ENCODE measurements around the gene ANAPC7. TPM values are rescaled to one million over a fixed set of nuclear protein-coding genes. Genes with fewer than 3 reads are reported as not detected.
A peak's percentile ranks its signal among the peaks of the same experiment; 100 is the strongest.

ANAPC7 gene
- total RNA-seq, 1 experiment from 2014 or later = 144 TPM

DNA sequence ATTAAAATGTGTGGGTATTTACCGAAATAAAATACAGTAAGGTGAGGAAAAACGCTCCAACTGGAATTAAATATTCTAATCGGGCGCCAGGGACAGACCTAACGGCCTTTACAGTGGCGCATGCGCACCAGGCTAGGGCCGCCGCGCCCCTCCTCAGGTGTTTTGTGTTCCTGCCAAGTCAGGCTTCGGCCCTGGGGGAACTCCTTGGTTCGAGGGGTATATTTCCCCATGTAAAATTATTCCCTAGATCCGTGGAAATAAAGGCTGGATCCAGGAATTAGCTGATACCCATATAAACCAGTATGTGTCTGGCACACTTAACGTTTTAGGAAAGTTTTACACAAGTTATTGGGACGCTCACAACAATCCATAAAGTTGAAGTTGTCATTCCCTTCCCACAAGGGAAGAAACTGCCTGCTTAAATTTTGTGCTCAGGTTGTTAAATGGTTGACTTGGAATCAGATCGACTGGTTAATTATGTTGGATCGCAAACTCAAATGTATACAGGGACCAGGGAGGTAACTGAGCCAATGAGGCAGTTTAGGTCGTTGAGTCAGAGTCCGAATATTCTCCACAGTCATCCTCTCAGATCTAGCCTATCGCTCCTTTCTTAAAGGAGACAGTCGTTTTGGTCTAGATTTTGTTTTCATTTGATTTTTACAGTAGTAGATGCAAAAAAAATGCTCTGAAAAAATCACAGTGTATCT lies 621 bp upstream of the ANAPC7 start:
- DNase-seq (ENCODE audit: low spot score) = peak; percentile 80

DNA sequence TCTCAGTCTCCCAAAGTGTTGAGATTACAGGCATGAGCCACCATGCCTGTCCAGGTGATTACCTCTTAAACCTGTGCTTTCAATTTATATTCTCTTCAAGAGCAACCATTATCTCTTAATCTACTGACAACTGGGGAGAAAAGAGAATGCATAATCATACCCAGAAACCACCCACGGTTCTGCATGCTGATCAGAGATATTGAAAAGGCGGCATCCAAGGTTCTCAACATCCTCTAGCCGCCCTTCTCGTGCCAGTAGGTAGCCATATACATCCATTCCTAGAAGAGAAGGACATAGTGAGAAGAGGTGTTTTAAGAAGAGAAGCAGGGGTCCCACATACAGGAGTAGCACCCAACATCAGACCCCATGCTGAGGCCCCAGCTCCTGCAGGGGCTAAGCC lies 20.8 kb downstream of the ANAPC7 start:
- ChIA-PET POLR2A (ENCODE audit: low non-redundant PET) (no interaction called here), CTCF (no interaction called here)
- Histone ChIP-seq H3K4me1 (ENCODE audit: insufficient read depth, low read length, poor library complexity, severe bottlenecking) (no peaks in the 10 kb centered on the region), H3K4me3 (ENCODE audit: low read depth, low read length, poor library complexity, severe bottlenecking) (no peak overlapping the region), H3K27me3 (replicated peaks; ENCODE audit: insufficient read depth, low read depth, low read length, poor library complexity) (no peaks in the 10 kb centered on the region), H3K9me3 (ENCODE audit: low read depth, low read length, poor library complexity, severe bottlenecking) (no peaks in the 10 kb centered on the region), H3K27ac (ENCODE audit: low read depth, low read length, poor library complexity, severe bottlenecking) (no peak overlapping the region), H3K36me3 (ENCODE audit: insufficient read depth, low read length, poor library complexity, severe bottlenecking) (peaks cover 80% of the 10 kb centered on the region)
- DNase-seq (ENCODE audit: low spot score) = no peak
- intact Hi-C loops (cut with micrococcal nuclease; ENCODE audit: unreplicated experiment) = no loop called here
- no peak for TF ChIP-seq EZH2 (IDR thresholded peaks at IDR 0.05; ENCODE audit: borderline replicate concordance, low read depth, low read length, poor library complexity, severe bottlenecking)
- no peak for TF ChIP-seq CTCF (conservative IDR thresholded peaks at IDR 0.05; ENCODE audit: low read depth, low read length)
- BruUV-seq (replicated peaks) = no TSS peak

More for the DNA sequence above, 621 bp upstream of the ANAPC7 start:
- Histone ChIP-seq H3K4me1 (ENCODE audit: insufficient read depth, low read length, poor library complexity, severe bottlenecking) (peaks cover 8% of the 10 kb centered on the region), H3K27me3 (replicated peaks; ENCODE audit: insufficient read depth, low read depth, low read length, poor library complexity) (no peaks in the 10 kb centered on the region), H3K9me3 (ENCODE audit: low read depth, low read length, poor library complexity, severe bottlenecking) (no peaks in the 10 kb centered on the region), H3K4me3 (ENCODE audit: low read depth, low read length, poor library complexity, severe bottlenecking) (peak overlapping the region; percentile 92), H3K27ac (ENCODE audit: low read depth, low read length, poor library complexity, severe bottlenecking) (peak overlapping the region; percentile 96), H3K36me3 (ENCODE audit: insufficient read depth, low read length, poor library complexity, severe bottlenecking) (peaks cover 15% of the 10 kb centered on the region)
- CTCF ChIA-PET = no interaction called here
- intact Hi-C loops (cut with micrococcal nuclease; ENCODE audit: unreplicated experiment) = no loop called here
- POLR2A ChIA-PET (ENCODE audit: low non-redundant PET) = no interaction called here
- BruUV-seq (replicated peaks) = TSS peak; percentile 96
- TF ChIP-seq EZH2 (IDR thresholded peaks at IDR 0.05; ENCODE audit: borderline replicate concordance, low read depth, low read length, poor library complexity, severe bottlenecking) = no peak
- TF ChIP-seq CTCF (conservative IDR thresholded peaks at IDR 0.05; ENCODE audit: low read depth, low read length) = no peak

GRCh38 chr12:110379631-110380030 lies 23.9 kb downstream of the ANAPC7 start:
- peak overlapping the region; percentile 4 for H3K27ac ChIP-seq (ENCODE audit: low read depth, low read length, poor library complexity, severe bottlenecking)
- CTCF ChIA-PET = no interaction called here
- intact Hi-C loops (cut with micrococcal nuclease; ENCODE audit: unreplicated experiment) = no loop called here
- no peaks in the 10 kb centered on the region for H3K4me1 ChIP-seq (ENCODE audit: insufficient read depth, low read length, poor library complexity, severe bottlenecking)
- DNase-seq (ENCODE audit: low spot score) = no peak
- H3K4me3 ChIP-seq (ENCODE audit: low read depth, low read length, poor library complexity, severe bottlenecking) = no peak overlapping the region
- no TSS peak for BruUV-seq (replicated peaks)
- H3K36me3 ChIP-seq (ENCODE audit: insufficient read depth, low read length, poor library complexity, severe bottlenecking) = peaks cover 80% of the 10 kb centered on the region
- H3K9me3 ChIP-seq (ENCODE audit: low read depth, low read length, poor library complexity, severe bottlenecking) = no peaks in the 10 kb centered on the region
- no peaks in the 10 kb centered on the region for H3K27me3 ChIP-seq (replicated peaks; ENCODE audit: insufficient read depth, low read depth, low read length, poor library complexity)
- no peak for TF ChIP-seq CTCF (conservative IDR thresholded peaks at IDR 0.05; ENCODE audit: low read depth, low read length)
- no peak for TF ChIP-seq EZH2 (IDR thresholded peaks at IDR 0.05; ENCODE audit: borderline replicate concordance, low read depth, low read length, poor library complexity, severe bottlenecking)
- POLR2A ChIA-PET (ENCODE audit: low non-redundant PET) = no interaction called here
